OCI-LY1 (cell line): ENCODE results near the gene KDM4B.

Source experiments
- H2AFZ ChIP-seq: fragments of 200-600 bp; sonication (generic), shearing (Covaris generic); 2 replicates; pipeline ENCODE4 v1.6.0; 2014; ENCODE audit warnings: antibody characterized with exemption, mild to moderate bottlenecking, low read length
- H3F3A ChIP-seq: fragments of 200-600 bp; sonication (generic), shearing (Covaris generic); 2 replicates; pipeline ENCODE4 v1.6.0; 2014; ENCODE audit warnings: mild to moderate bottlenecking, antibody characterized with exemption, low read length, moderate library complexity; ENCODE audit not compliant: insufficient read depth
- H3K27ac ChIP-seq: fragments of 200-600 bp; sonication (generic); 2 replicates; pipeline ENCODE4 v1.5.1; 2014; ENCODE audit warnings: low read length, mixed run types, mild to moderate bottlenecking, low read depth; ENCODE audit not compliant: poor library complexity, severe bottlenecking
- H3K27me3 ChIP-seq: fragments of 200-600 bp; sonication (generic); 2 replicates; pipeline ENCODE4 v1.6.0; 2014; ENCODE audit warnings: antibody characterized with exemption, mild to moderate bottlenecking, low read length, moderate library complexity; ENCODE audit not compliant: insufficient read depth
- H3K36me3 ChIP-seq: fragments of 200-600 bp; sonication (generic); 2 replicates; pipeline ENCODE4 v1.6.1; 2014; ENCODE audit warnings: mild to moderate bottlenecking, antibody characterized with exemption, low read length, moderate library complexity, mixed read lengths; ENCODE audit not compliant: insufficient read depth
- H3K4me1 ChIP-seq: fragments of 200-600 bp; sonication (generic); 2 replicates; pipeline ENCODE4 v1.5.1; 2014; ENCODE audit warnings: mild to moderate bottlenecking, low read length, moderate library complexity; ENCODE audit not compliant: insufficient read depth, severe bottlenecking
- H3K4me2 ChIP-seq: fragments of 200-600 bp; sonication (generic), shearing (Covaris generic); 2 replicates; pipeline ENCODE4 v1.6.1; 2014; ENCODE audit warnings: low read length
- H3K4me3 ChIP-seq: fragments of 200-600 bp; sonication (generic); 2 replicates; pipeline ENCODE4 v1.5.1; 2014; ENCODE audit warnings: low read length, low read depth, mild to moderate bottlenecking, mixed read lengths; ENCODE audit not compliant: poor library complexity, severe bottlenecking
- H3K79me2 ChIP-seq: fragments of 200-600 bp; shearing (Covaris generic); 2 replicates; pipeline ENCODE4 v1.6.1; 2016; ENCODE audit warnings: mixed run types, low read length, mixed read lengths; ENCODE audit not compliant: insufficient read depth
- H3K9ac ChIP-seq: fragments of 200-600 bp; sonication (generic), shearing (Covaris generic); 2 replicates; pipeline ENCODE4 v1.6.1; 2014; ENCODE audit warnings: mild to moderate bottlenecking, low read length, mixed read lengths
- H3K9me2 ChIP-seq: fragments of 200-600 bp; sonication (generic), shearing (Covaris generic); 2 replicates; pipeline ENCODE4 v1.6.1; 2014; ENCODE audit warnings: low read depth, mild to moderate bottlenecking, low read length, mixed read lengths
- H3K9me3 ChIP-seq: fragments of 200-600 bp; shearing (Covaris generic); 2 replicates; pipeline ENCODE4 v1.6.1; 2014; ENCODE audit warnings: low read length, mixed read lengths
- H4K20me1 ChIP-seq: fragments of 200-600 bp; sonication (generic), shearing (Covaris generic); 2 replicates; pipeline ENCODE4 v1.6.0; 2016; ENCODE audit warnings: mild to moderate bottlenecking, low read length; ENCODE audit not compliant: insufficient read depth
- CTCF ChIP-seq: fragments of 200-600 bp; sonication (generic), shearing (Covaris generic); IDR thresholded peaks from 2 replicates; pipeline ENCODE4 v1.5.1; 2017; ENCODE audit warnings: mild to moderate bottlenecking, antibody characterized with exemption, low read length, moderate library complexity, mixed read lengths
- EZH2 ChIP-seq: fragments of 200-600 bp; sonication (generic), shearing (Covaris generic); IDR thresholded peaks from 2 replicates; pipeline ENCODE4 v1.8.0; 2017; ENCODE audit warnings: borderline replicate concordance, mixed run types, mild to moderate bottlenecking, antibody characterized with exemption, low read length, moderate library complexity, mixed read lengths

KDM4B gene

GRCh38 chr19:5123646-5124045, 154.7 kb downstream of the KDM4B start:
- Histone ChIP-seq H3K27ac (no peak overlapping the region), H3F3A (no peaks in the 10 kb centered on the region), H3K9ac (no peak overlapping the region), H2AFZ (no peak overlapping the region), H3K9me3 (no peaks in the 10 kb centered on the region), H3K4me2 (no peak overlapping the region), H3K4me3 (no peak overlapping the region), H4K20me1 (no peaks in the 10 kb centered on the region), H3K27me3 (no peaks in the 10 kb centered on the region), H3K9me2 (no peaks in the 10 kb centered on the region), H3K79me2 (no peaks in the 10 kb centered on the region), H3K4me1 (peaks cover 30% of the 10 kb centered on the region), H3K36me3 (0 out of 2 replicates have a peak, but pooled peaks cover 5% of the 10 kb centered on the region)
- TF ChIP-seq EZH2 (no peak), CTCF (no peak)

- no peaks in the 10 kb centered on the region for H3F3A ChIP-seq
- no peak overlapping the region for H3K27ac ChIP-seq
- H3K36me3 ChIP-seq: 0 out of 2 replicates have a peak, but pooled peaks cover 5% of the 10 kb centered on the region
- no peaks in the 10 kb centered on the region for H3K9me3 ChIP-seq
- H3K9ac ChIP-seq: no peak overlapping the region
- no peaks in the 10 kb centered on the region for H4K20me1 ChIP-seq
- no peaks in the 10 kb centered on the region for H3K9me2 ChIP-seq
- H3K79me2 ChIP-seq: no peaks in the 10 kb centered on the region
- peaks cover 36% of the 10 kb centered on the region for H3K4me1 ChIP-seq
- no peak overlapping the region for H2AFZ ChIP-seq
- no peak overlapping the region for H3K4me2 ChIP-seq
- no peaks in the 10 kb centered on the region for H3K27me3 ChIP-seq
- no peak overlapping the region for H3K4me3 ChIP-seq
- TF ChIP-seq CTCF (no peak), EZH2 (no peak)
Observed at GRCh38 chr19:5124111-5124855, 155.4 kb downstream of the KDM4B start.

- Histone ChIP-seq H4K20me1 (no peaks in the 10 kb centered on the region), H3K4me1 (peaks cover 46% of the 10 kb centered on the region), H3K27ac (no peak overlapping the region), H3K9me3 (no peaks in the 10 kb centered on the region), H3K9me2 (no peaks in the 10 kb centered on the region), H2AFZ (no peak overlapping the region), H3K27me3 (no peaks in the 10 kb centered on the region), H3K36me3 (0 out of 2 replicates have a peak, but pooled peaks cover 5% of the 10 kb centered on the region), H3K4me2 (no peak overlapping the region), H3K79me2 (no peaks in the 10 kb centered on the region), H3K4me3 (no peak overlapping the region), H3K9ac (no peak overlapping the region), H3F3A (no peaks in the 10 kb centered on the region)
- TF ChIP-seq CTCF (no peak), EZH2 (no peak)
Observed at GRCh38 chr19:5125376-5125775, 156.5 kb downstream of the KDM4B start.
